IMR-90 (cell line): ENCODE results near the gene PALM.

ENCODE experiments used
- CHD1 ChIP-seq: IDR thresholded peaks from 2 replicates; pipeline ENCODE4 v1.6.1; 2012; ENCODE audit warnings: low read depth, low read length, improper control_type of control experiment
- FOS ChIP-seq: fragments of 150-350 bp; IDR thresholded peaks from 2 replicates; pipeline ENCODE4 v1.6.1; 2016; ENCODE audit warnings: low read depth, low read length
- POLR2A ChIP-seq: IDR thresholded peaks from 2 replicates; pipeline ENCODE4 v1.6.1; 2012; ENCODE audit warnings: mild to moderate bottlenecking, low read depth, low read length
- RAD21 ChIP-seq: IDR thresholded peaks from 2 replicates; pipeline ENCODE4 v1.6.1; 2012; ENCODE audit warnings: low read length, improper control_type of control experiment
- RFX5 ChIP-seq: IDR thresholded peaks from 2 replicates; pipeline ENCODE4 v1.8.0; 2012; ENCODE audit warnings: low read depth, mild to moderate bottlenecking, low read length, moderate library complexity
- SMC3 ChIP-seq: fragments of 150-350 bp; IDR thresholded peaks from 2 replicates; pipeline ENCODE4 v1.6.1; 2016; ENCODE audit warnings: low read depth, mild to moderate bottlenecking, antibody characterized with exemption, low read length, moderate library complexity
- USF2 ChIP-seq: fragments of 150-350 bp; IDR thresholded peaks from 2 replicates; pipeline ENCODE4 v1.6.1; 2017; ENCODE audit warnings: mild to moderate bottlenecking, antibody characterized with exemption, low read length, low read depth
- TF ChIP-seq, protein P1 (sequence below): conservative IDR thresholded peaks from 2 replicates; pipeline ENCODE4 v1.5.1; 2012; ENCODE audit warnings: mild to moderate bottlenecking, low read depth, low read length, improper control_type of control experiment

- no peak for TF ChIP-seq RAD21
- TF ChIP-seq, protein P1, sequence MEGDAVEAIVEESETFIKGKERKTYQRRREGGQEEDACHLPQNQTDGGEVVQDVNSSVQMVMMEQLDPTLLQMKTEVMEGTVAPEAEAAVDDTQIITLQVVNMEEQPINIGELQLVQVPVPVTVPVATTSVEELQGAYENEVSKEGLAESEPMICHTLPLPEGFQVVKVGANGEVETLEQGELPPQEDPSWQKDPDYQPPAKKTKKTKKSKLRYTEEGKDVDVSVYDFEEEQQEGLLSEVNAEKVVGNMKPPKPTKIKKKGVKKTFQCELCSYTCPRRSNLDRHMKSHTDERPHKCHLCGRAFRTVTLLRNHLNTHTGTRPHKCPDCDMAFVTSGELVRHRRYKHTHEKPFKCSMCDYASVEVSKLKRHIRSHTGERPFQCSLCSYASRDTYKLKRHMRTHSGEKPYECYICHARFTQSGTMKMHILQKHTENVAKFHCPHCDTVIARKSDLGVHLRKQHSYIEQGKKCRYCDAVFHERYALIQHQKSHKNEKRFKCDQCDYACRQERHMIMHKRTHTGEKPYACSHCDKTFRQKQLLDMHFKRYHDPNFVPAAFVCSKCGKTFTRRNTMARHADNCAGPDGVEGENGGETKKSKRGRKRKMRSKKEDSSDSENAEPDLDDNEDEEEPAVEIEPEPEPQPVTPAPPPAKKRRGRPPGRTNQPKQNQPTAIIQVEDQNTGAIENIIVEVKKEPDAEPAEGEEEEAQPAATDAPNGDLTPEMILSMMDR: no peak
- TF ChIP-seq CHD1: no peak
- no peak for TF ChIP-seq FOS
- no peak for TF ChIP-seq POLR2A
- TF ChIP-seq RFX5: no peak
- no peak for TF ChIP-seq SMC3
- TF ChIP-seq USF2: no peak
Observed at GRCh38 chr19:677601-678436, 30.9 kb upstream of the PALM start.
